Neural progenitor cell (in vitro differentiated cells): ENCODE measurements around the gene ARHGAP8. TPM values are rescaled to one million over a fixed set of nuclear protein-coding genes. Genes with fewer than 3 reads are reported as not detected.

Experiments
- DNase-seq: peaks from one replicate; pipeline ENCODE4 v3.0.0-alpha.2; 2016; ENCODE audit warnings: low spot score
- H2AFZ ChIP-seq: fragments of 200-600 bp; sonication (generic); replicated peaks from 2 replicates; pipeline ENCODE4 v1.6.1; 2016; ENCODE audit warnings: antibody characterized with exemption
- H3F3A ChIP-seq: fragments of 200-600 bp; sonication (generic); 2 replicates; pipeline ENCODE4 v1.6.1; 2016; ENCODE audit warnings: antibody characterized with exemption, low read depth
- H3K27ac ChIP-seq: fragments of 200-600 bp; sonication (generic); 2 replicates; pipeline ENCODE4 v1.5.1; 2016; ENCODE audit warnings: mild to moderate bottlenecking
- H3K27me3 ChIP-seq: fragments of 200-600 bp; sonication (generic); 2 replicates; pipeline ENCODE4 v1.6.1; 2016; ENCODE audit warnings: mild to moderate bottlenecking, moderate library complexity
- H3K36me3 ChIP-seq: fragments of 200-600 bp; sonication (generic); 2 replicates; pipeline ENCODE4 v1.5.1; 2016
- H3K4me1 ChIP-seq: fragments of 200-600 bp; sonication (generic); 2 replicates; pipeline ENCODE4 v1.6.1; 2016; ENCODE audit warnings: mixed run types
- H3K4me2 ChIP-seq: fragments of 200-600 bp; sonication (generic); 2 replicates; pipeline ENCODE4 v1.6.1; 2016
- H3K4me3 ChIP-seq: fragments of 200-600 bp; sonication (generic); 2 replicates; pipeline ENCODE4 v1.5.1; 2016
- H3K79me2 ChIP-seq: fragments of 200-600 bp; sonication (generic); 2 replicates; pipeline ENCODE4 v1.6.1; 2016; ENCODE audit warnings: low read depth
- H3K9ac ChIP-seq: fragments of 200-600 bp; sonication (generic); 2 replicates; pipeline ENCODE4 v1.6.1; 2016
- H3K9me3 ChIP-seq: fragments of 200-600 bp; sonication (generic); 2 replicates; pipeline ENCODE4 v1.5.1; 2016; ENCODE audit warnings: low read depth
- H4K20me1 ChIP-seq: fragments of 200-600 bp; sonication (generic); 2 replicates; pipeline ENCODE4 v1.6.1; 2016; ENCODE audit warnings: low read depth
- H3K27ac Mint-ChIP-seq: 3 replicates; pipeline ENCODE4 v1.8.0; 2021; ENCODE audit warnings: mixed read lengths
- H3K27me3 Mint-ChIP-seq: 2 replicates; pipeline ENCODE4 v1.8.0; 2022; ENCODE audit warnings: low read depth, mild to moderate bottlenecking, inconsistent platforms, moderate library complexity, mixed read lengths; ENCODE audit not compliant: insufficient read depth
- H3K36me3 Mint-ChIP-seq: 3 replicates; pipeline ENCODE4 v1.8.0; 2021; ENCODE audit warnings: mixed read lengths
- H3K4me1 Mint-ChIP-seq: 3 replicates; pipeline ENCODE4 v1.8.0; 2021; ENCODE audit warnings: mixed read lengths
- H3K4me3 Mint-ChIP-seq: 3 replicates; pipeline ENCODE4 v1.8.0; 2021; ENCODE audit warnings: mild to moderate bottlenecking, moderate library complexity, mixed read lengths
- H3K9me3 Mint-ChIP-seq: 3 replicates; pipeline ENCODE4 v1.8.0; 2020; ENCODE audit warnings: mixed read lengths
- EZH2 ChIP-seq: fragments of 200-600 bp; sonication (generic); IDR thresholded peaks from 2 replicates; pipeline ENCODE4 v1.6.1; 2017; ENCODE audit warnings: antibody characterized with exemption, mild to moderate bottlenecking, moderate library complexity
- EZH2phosphoT487 ChIP-seq: fragments of 200-600 bp; sonication (generic); IDR thresholded peaks from 2 replicates; pipeline ENCODE4 v1.6.1; 2017; ENCODE audit warnings: antibody characterized with exemption
- total RNA-seq: library from RNA; depleted of rRNA; stranded (reverse); fragments of >200 nt; gene quantifications from 2 replicates; pipeline ENCODE4 v1.2.3, GENCODE V29; 2015; ENCODE audit warnings: low replicate concordance
- TF ChIP-seq, protein P1 (sequence below): fragments of 200-600 bp; sonication (generic); IDR thresholded peaks from 2 replicates; pipeline ENCODE4 v1.5.1; 2017; ENCODE audit warnings: antibody characterized with exemption, mild to moderate bottlenecking

Gene ARHGAP8
- total RNA-seq, 1 donor from 2014 or later: 3.0 TPM

DNA sequence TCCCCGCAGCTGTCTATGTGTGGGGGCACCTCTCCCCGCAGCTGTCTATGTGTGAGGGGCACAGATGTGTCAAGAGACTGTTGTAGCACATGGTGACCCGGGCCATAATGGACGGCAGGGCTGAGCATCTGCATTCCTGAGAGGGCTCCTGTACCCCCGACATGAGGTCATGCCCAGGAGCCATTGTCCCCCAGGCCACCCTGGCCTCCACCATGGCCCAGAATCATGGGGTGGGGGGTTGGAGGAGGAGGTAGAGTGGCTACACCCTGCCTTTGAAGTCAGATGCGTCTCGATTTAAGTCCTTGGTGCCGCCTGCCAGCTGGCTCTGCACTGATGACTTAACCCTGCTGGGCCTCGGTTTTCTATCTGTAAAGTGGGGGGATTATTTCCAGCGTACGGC, 49.1 kb downstream of the ARHGAP8 start:
- H3F3A ChIP-seq: peaks cover 3% of the 10 kb centered on the region
- no peak overlapping the region for H2AFZ ChIP-seq
- Mint-ChIP-seq H3K36me3 (no peaks in the 10 kb centered on the region), H3K9me3 (no peaks in the 10 kb centered on the region), H3K27me3 (peaks cover 11% of the 10 kb centered on the region), H3K27ac (no peak overlapping the region), H3K4me1 (peaks cover 29% of the 10 kb centered on the region), H3K4me3 (no peak overlapping the region)
- H3K27me3 ChIP-seq: no peaks in the 10 kb centered on the region
- H3K9me3 ChIP-seq: no peaks in the 10 kb centered on the region
- TF ChIP-seq EZH2 (no peak), EZH2phosphoT487 (no peak)
- TF ChIP-seq, protein P1, sequence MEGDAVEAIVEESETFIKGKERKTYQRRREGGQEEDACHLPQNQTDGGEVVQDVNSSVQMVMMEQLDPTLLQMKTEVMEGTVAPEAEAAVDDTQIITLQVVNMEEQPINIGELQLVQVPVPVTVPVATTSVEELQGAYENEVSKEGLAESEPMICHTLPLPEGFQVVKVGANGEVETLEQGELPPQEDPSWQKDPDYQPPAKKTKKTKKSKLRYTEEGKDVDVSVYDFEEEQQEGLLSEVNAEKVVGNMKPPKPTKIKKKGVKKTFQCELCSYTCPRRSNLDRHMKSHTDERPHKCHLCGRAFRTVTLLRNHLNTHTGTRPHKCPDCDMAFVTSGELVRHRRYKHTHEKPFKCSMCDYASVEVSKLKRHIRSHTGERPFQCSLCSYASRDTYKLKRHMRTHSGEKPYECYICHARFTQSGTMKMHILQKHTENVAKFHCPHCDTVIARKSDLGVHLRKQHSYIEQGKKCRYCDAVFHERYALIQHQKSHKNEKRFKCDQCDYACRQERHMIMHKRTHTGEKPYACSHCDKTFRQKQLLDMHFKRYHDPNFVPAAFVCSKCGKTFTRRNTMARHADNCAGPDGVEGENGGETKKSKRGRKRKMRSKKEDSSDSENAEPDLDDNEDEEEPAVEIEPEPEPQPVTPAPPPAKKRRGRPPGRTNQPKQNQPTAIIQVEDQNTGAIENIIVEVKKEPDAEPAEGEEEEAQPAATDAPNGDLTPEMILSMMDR: no peak
- DNase-seq: no peak
- no peaks in the 10 kb centered on the region for H3K36me3 ChIP-seq
- no peak overlapping the region for H3K4me2 ChIP-seq
- no peaks in the 10 kb centered on the region for H3K79me2 ChIP-seq
- no peak overlapping the region for H3K4me3 ChIP-seq
- peaks cover 9% of the 10 kb centered on the region for H3K4me1 ChIP-seq
- no peaks in the 10 kb centered on the region for H4K20me1 ChIP-seq
- H3K9ac ChIP-seq: no peak overlapping the region
- no peak overlapping the region for H3K27ac ChIP-seq

DNA sequence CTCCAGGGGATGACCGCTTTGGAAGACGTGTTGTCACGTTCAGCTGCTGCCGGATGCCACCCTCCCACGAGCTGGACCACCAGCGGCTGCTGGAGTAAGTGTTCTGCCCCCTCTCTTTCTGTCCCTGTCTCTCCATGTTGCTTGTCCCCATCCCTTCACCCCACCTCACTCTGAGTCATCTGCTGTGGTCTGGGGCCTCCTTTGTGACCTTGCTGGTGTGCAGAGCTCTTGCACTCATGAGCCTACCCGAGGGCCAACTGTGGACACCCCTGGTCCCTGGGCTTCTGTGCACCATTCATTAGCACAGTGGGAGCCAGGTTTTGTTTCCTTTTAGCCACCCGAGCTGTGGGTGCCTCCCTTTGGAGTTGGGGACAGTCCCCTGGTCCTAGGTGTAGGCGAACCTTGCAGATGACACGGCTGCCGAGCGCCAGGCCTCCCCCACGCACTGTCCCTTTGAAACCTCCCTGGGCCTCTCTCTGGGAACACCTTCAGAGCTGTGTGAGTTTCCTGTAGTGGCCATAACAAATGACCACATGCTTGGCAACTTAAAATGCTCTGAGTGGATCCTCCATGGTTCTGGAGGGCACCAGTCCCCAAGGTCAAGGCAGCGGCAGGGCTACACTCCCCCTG, 49.8 kb downstream of the ARHGAP8 start:
- Histone ChIP-seq H3K79me2 (no peaks in the 10 kb centered on the region), H3K9me3 (no peaks in the 10 kb centered on the region), H3K9ac (no peak overlapping the region), H4K20me1 (no peaks in the 10 kb centered on the region), H3K4me3 (no peak overlapping the region), H2AFZ (no peak overlapping the region), H3K27ac (no peak overlapping the region), H3K4me1 (peaks cover 6% of the 10 kb centered on the region), H3K27me3 (no peaks in the 10 kb centered on the region), H3K4me2 (no peak overlapping the region), H3F3A (peaks cover 3% of the 10 kb centered on the region), H3K36me3 (no peaks in the 10 kb centered on the region)
- Mint-ChIP-seq H3K27ac (no peak overlapping the region), H3K4me3 (no peak overlapping the region), H3K27me3 (peaks cover 11% of the 10 kb centered on the region), H3K36me3 (no peaks in the 10 kb centered on the region), H3K4me1 (peaks cover 22% of the 10 kb centered on the region), H3K9me3 (no peaks in the 10 kb centered on the region)
- TF ChIP-seq EZH2phosphoT487: no peak
- DNase-seq: no peak

DNA sequence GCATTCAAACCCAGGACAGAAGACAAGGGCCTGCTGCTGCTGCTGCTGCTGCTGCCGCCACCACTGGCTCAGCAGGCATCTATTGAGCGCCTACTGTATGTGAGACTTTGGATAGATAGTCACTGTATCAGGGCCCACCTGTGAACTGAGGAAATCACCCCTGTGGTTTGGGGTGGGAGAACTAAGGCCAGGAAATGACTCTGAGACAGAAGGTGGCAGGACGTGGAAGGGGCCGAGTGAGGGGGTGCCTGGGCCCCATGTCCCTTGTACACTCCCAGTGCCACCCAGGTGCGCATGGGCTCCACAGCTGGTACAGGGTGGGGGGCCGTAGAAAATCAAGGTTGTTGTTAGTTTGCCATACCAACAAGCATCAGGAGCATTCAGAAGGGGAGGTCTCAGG, 50.6 kb downstream of the ARHGAP8 start:
- Histone ChIP-seq H3K4me2 (no peak overlapping the region), H3K4me1 (peaks cover 6% of the 10 kb centered on the region), H3F3A (peaks cover 3% of the 10 kb centered on the region), H3K79me2 (no peaks in the 10 kb centered on the region), H3K9me3 (no peaks in the 10 kb centered on the region), H4K20me1 (no peaks in the 10 kb centered on the region), H2AFZ (no peak overlapping the region), H3K4me3 (no peak overlapping the region), H3K27me3 (no peaks in the 10 kb centered on the region), H3K27ac (no peak overlapping the region), H3K36me3 (no peaks in the 10 kb centered on the region), H3K9ac (no peak overlapping the region)
- H3K36me3 Mint-ChIP-seq: no peaks in the 10 kb centered on the region
- no peak overlapping the region for H3K27ac Mint-ChIP-seq
- peaks cover 21% of the 10 kb centered on the region for H3K4me1 Mint-ChIP-seq
- H3K4me3 Mint-ChIP-seq: no peak overlapping the region
- peaks cover 15% of the 10 kb centered on the region for H3K27me3 Mint-ChIP-seq
- no peaks in the 10 kb centered on the region for H3K9me3 Mint-ChIP-seq
- DNase-seq: no peak
- TF ChIP-seq EZH2phosphoT487 (no peak), EZH2 (no peak)
- TF ChIP-seq, protein P1: no peak

DNA sequence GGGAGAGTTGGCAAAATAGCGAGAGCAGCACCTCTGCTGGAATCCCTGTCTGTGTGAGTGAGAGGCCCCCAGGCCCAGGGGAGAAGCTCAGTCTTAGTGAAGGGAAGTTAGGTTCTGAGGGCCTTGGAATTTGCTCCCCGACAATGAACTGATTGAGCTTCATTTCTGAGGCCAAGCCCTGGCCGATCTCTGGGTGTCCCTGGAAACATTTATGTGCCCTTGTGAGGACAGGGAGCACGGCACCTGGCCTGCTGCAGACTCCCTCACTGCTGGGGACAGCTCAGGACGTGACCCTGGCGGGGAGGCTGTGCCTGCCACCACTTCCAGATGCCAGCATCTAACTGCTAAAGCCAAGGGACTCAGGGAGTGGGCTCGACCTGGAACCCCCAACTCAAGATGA, 52.0 kb downstream of the ARHGAP8 start:
- Histone ChIP-seq H3K27ac (no peak overlapping the region), H3K4me2 (no peak overlapping the region), H3K9ac (no peak overlapping the region), H3K4me3 (no peak overlapping the region), H3K4me1 (peaks cover 6% of the 10 kb centered on the region), H4K20me1 (no peaks in the 10 kb centered on the region), H3K79me2 (no peaks in the 10 kb centered on the region), H3F3A (peaks cover 3% of the 10 kb centered on the region), H3K9me3 (no peaks in the 10 kb centered on the region), H3K27me3 (no peaks in the 10 kb centered on the region), H2AFZ (no peak overlapping the region), H3K36me3 (no peaks in the 10 kb centered on the region)
- no peak for DNase-seq
- Mint-ChIP-seq H3K4me1 (peaks cover 21% of the 10 kb centered on the region), H3K9me3 (no peaks in the 10 kb centered on the region), H3K27ac (peak overlapping the region; percentile 76), H3K27me3 (peaks cover 15% of the 10 kb centered on the region), H3K36me3 (no peaks in the 10 kb centered on the region), H3K4me3 (no peak overlapping the region)
- no peak for TF ChIP-seq EZH2phosphoT487
- TF ChIP-seq, protein P1: no peak
- TF ChIP-seq EZH2: no peak
